ENCODE data around the gene SYNPO.
A peak's percentile ranks its signal among the peaks of the same experiment; 100 is the strongest.

SYNPO gene

DNA sequence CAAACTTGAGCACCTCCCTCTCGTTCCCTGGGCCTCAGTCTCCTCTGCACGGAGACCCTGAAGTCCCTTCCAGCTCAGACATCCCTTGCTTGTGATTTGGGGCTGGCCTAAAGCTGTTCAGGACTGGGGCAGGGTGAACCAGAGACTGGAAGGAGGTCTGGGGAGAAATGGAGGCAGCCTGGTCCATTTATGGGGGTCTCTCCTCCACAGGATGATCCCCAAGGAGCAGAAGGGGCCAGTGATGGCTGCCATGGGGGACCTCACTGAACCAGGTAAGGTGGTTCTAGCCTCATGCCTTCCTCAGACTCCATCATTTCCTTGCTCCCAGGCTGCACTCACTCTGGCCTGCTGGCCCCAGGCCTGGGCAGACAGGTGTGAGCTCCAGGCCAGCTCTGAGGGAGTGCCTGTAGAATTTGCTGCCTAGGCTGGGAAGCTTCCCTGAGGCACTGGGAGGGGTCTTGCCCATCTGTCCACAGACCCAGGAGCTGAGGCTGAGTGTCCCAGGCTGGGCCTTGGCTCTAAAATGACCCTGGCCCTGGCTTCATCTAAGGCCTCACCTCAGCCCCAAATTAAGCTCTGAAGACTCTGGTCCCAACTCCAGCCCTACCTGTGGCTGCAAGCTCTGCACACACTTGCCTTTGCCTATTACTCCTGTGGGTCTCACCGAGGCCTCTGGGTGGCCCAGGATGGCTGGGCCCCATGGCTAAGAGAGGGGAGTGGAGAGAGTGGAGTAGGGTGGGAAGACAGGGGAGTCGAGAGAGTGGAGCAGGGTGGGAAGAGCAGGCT lies 22.5 kb downstream of the SYNPO start:
- TF ChIP-seq, protein P1, sequence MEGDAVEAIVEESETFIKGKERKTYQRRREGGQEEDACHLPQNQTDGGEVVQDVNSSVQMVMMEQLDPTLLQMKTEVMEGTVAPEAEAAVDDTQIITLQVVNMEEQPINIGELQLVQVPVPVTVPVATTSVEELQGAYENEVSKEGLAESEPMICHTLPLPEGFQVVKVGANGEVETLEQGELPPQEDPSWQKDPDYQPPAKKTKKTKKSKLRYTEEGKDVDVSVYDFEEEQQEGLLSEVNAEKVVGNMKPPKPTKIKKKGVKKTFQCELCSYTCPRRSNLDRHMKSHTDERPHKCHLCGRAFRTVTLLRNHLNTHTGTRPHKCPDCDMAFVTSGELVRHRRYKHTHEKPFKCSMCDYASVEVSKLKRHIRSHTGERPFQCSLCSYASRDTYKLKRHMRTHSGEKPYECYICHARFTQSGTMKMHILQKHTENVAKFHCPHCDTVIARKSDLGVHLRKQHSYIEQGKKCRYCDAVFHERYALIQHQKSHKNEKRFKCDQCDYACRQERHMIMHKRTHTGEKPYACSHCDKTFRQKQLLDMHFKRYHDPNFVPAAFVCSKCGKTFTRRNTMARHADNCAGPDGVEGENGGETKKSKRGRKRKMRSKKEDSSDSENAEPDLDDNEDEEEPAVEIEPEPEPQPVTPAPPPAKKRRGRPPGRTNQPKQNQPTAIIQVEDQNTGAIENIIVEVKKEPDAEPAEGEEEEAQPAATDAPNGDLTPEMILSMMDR (IDR thresholded peaks at IDR 0.05) = no peak
- no peaks in the 10 kb centered on the region for H3K9me3 ChIP-seq

DNA sequence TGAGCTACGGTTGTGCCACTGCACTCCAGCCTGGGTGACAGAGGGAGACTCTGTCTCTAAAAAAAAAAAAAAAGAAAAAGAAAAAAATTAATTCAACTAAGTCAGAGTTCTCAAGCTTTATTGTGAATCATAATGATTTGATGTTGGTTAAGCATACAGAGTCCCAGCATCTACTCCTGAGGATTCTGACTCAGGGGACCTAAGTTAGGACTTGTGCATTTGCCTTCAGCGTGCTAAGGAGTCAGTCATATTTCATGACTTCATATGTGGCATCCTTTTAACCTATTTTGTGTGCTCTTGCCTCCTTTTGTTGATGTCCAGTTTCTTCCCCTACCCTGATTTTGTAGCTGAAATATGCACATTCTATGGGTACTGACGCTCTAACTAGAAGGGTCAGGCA lies 23.5 kb downstream of the SYNPO start:
- no peak overlapping the region for H3K4me3 ChIP-seq (ENCODE audit: low read depth in 1 of 2, low read length in 1 of 2)
- H3K9me3 ChIP-seq = no peaks in the 10 kb centered on the region
- H3K36me3 ChIP-seq = no peaks in the 10 kb centered on the region
- H3K27ac ChIP-seq = no peak overlapping the region
- TF ChIP-seq, protein P1 (IDR thresholded peaks at IDR 0.05) = no peak
- H3K4me1 ChIP-seq (ENCODE audit: control insufficient read depth in 1 of 2, insufficient read depth in 1 of 2, low read depth in 1 of 2, low read length in 1 of 2) = no peaks in the 10 kb centered on the region
- peaks cover 4% of the 10 kb centered on the region for H3K27me3 ChIP-seq

More for the DNA sequence above, 22.5 kb downstream of the SYNPO start:
- Histone ChIP-seq H3K27ac (no peak overlapping the region), H3K4me3 (ENCODE audit: low read depth in 1 of 2, low read length in 1 of 2) (no peak overlapping the region), H3K36me3 (no peaks in the 10 kb centered on the region), H3K27me3 (peaks cover 4% of the 10 kb centered on the region), H3K4me1 (ENCODE audit: control insufficient read depth in 1 of 2, insufficient read depth in 1 of 2, low read depth in 1 of 2, low read length in 1 of 2) (no peaks in the 10 kb centered on the region)

DNA sequence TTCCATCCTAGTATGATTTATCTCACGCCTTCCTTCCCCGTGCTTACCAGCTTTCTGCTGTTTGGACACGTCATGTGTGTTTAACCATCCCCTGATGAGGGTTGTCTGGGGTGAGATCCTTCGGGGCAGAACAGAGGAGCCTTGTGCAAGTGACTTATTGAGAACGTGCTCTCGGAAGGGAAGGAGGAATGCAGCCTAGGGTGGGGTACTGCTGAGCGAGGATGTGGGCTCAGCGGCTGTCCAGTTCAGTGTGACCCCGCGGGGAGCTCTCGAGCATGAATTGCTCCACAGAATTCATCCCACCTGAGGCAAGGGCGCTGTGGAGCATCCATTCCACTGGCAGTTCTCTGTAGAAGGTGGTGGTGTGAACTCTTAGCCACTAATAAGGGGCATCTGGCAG lies 24.6 kb downstream of the SYNPO start:
- H3K27ac ChIP-seq = no peak overlapping the region
- H3K4me3 ChIP-seq (ENCODE audit: low read depth in 1 of 2, low read length in 1 of 2) = no peak overlapping the region
- H3K36me3 ChIP-seq = no peaks in the 10 kb centered on the region
- no peaks in the 10 kb centered on the region for H3K9me3 ChIP-seq
- H3K27me3 ChIP-seq = peaks cover 4% of the 10 kb centered on the region
- TF ChIP-seq, protein P1 (IDR thresholded peaks at IDR 0.05) = no peak
- no peaks in the 10 kb centered on the region for H3K4me1 ChIP-seq (ENCODE audit: control insufficient read depth in 1 of 2, insufficient read depth in 1 of 2, low read depth in 1 of 2, low read length in 1 of 2)

DNA sequence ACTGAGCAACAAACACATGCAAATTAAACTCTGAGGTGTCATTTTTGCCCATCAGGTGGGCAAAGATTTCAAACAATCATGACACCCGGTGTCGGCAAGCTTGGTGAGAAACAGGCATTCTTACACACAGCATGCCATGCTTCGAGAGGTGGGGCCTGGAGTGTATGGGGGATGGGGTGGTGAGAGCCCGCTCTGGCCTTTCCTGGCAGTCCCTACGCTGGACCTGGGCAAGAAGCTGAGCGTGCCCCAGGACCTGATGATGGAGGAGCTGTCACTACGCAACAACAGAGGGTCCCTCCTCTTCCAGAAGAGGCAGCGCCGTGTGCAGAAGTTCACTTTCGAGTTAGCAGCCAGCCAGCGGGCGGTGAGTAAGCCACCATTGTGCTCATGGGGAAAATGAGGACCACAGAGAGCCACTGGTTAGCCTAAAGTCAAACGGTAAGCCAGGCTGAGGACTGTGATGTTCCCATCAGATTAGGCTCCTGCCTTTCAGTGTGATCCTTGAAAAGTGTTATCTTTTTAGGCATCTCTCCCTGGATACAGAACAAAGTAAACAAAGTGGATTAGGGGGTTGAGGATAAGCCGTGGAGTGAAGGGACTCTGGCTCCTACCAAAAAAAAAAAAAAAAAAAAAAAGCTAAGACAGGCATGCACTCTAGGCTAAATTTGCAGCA lies 30.0 kb downstream of the SYNPO start:
- TF ChIP-seq, protein P1 (IDR thresholded peaks at IDR 0.05) = no peak
- H3K27ac ChIP-seq = no peak overlapping the region

DNA sequence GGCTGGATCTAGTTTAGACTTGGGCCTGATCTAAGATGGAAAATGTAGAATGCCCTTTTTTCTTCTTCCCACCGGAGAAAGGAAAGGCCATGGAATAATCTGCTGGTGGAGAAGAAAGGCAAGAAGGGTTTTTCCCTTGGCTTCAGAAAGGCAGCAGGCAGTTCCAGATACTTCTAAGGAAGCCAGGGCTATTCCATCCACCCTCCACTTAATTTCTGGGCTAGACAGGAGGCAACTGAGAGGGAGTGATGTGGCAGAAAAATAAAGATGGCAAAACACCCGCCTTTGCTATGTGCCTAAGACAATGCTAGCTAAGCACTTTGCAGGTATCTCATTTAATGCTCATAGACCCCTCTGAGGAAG lies 30.5 kb downstream of the SYNPO start:
- TF ChIP-seq, protein P1 (IDR thresholded peaks at IDR 0.05) = no peak
- no peak overlapping the region for H3K27ac ChIP-seq
- H3K36me3 ChIP-seq = no peaks in the 10 kb centered on the region
- H3K27me3 ChIP-seq = peaks cover 25% of the 10 kb centered on the region
- H3K4me1 ChIP-seq (ENCODE audit: control insufficient read depth in 1 of 2, insufficient read depth in 1 of 2, low read depth in 1 of 2, low read length in 1 of 2) = peaks cover 23 to 28% of the 10 kb centered on the region in 2 experiments
- H3K4me3 ChIP-seq (ENCODE audit: low read depth in 1 of 2, low read length in 1 of 2) = peak overlapping the region in 1 of 2 experiments; percentile 61
- H3K9me3 ChIP-seq = no peaks in the 10 kb centered on the region

More for the DNA sequence above, 30.0 kb downstream of the SYNPO start:
- Histone ChIP-seq H3K36me3 (no peaks in the 10 kb centered on the region), H3K9me3 (no peaks in the 10 kb centered on the region), H3K4me1 (ENCODE audit: control insufficient read depth in 1 of 2, insufficient read depth in 1 of 2, low read depth in 1 of 2, low read length in 1 of 2) (peaks cover 23 to 28% of the 10 kb centered on the region in 2 experiments), H3K27me3 (peaks cover 25% of the 10 kb centered on the region), H3K4me3 (ENCODE audit: low read depth in 1 of 2, low read length in 1 of 2) (no peak overlapping the region)

All from neutrophil (primary cell).